ENCODE measurements around the gene CLEC4F. TPM values are rescaled to one million over a fixed set of nuclear protein-coding genes. Genes with fewer than 3 reads are reported as not detected.

Gene CLEC4F
- total RNA-seq, 1 donor from 2014 or later: not detected

DNA sequence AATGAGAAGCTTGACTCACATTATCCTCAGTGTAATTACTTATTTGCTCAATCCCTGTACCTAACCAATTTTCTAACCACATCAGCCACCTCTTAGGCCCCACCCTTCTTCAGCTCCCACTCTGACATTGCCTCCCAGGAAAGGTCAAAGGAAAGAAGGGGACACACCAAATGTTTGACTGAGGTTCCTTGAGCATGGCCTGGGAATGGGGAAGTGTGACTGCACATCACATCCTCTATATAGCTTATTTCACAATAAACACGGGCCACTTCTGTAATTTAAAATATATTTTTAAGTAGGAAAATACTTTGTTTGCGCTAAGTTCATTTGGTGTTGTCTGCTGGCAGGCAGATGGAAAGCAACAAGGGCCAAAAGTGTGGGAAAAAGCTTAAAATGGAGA lies 26.9 kb downstream of the CLEC4F start:
- H3K4me1 ChIP-seq (ENCODE audit: insufficient read depth, low read length): no peaks in the 10 kb centered on the region

DNA sequence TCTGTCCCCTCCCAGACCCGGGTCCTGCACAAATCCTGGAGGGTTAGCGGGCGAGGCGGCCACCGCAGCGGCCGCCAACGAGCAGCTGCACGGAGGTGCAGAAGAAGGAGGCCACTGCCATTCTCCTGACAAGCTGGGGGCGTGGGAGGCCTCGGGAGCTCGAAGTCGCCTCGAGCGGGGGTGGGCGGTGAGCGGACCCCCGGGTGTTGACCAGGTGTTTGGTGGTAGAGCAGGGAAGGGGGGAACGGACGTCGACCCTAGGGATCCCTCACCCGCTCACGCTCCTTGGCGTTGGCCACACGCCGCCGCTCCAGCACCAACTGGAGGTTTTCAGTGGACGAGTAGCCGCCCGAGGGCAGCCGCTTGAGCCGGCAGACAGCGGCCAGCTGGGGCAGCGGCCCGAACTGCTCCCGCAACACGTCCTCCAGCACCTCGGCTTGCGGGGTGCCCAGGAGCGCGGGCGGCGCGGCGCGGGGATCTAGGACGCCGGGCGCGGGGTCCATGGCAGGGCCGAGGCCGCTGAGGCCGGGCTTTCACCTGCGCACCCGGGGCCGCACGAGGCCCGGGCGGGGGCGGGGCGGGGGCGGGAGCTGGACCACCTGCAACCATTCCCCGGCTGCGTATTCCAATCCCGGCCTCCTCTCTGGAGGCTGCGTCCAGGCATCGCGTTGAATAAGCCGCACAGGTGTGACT lies 30.1 kb downstream of the CLEC4F start, which contains the start of gene FIGLA:
Gene FIGLA, minus strand, starts transcription at position 508 of the 693 bp plus-strand sequence. Its CDS starts 5 bp downstream, at position 503.
- Histone ChIP-seq H3K27ac (ENCODE audit: low read depth, low read length) (no peak within 1 kb of the TSS), H3K4me1 (ENCODE audit: insufficient read depth, low read length) (no peaks in the 10 kb centered on the region), H4K20me1 (ENCODE audit: insufficient read depth, low read length) (no peaks in the 10 kb centered on the region), H3K79me2 (ENCODE audit: insufficient read depth, low read length) (no peaks in the 10 kb centered on the region), H3K9ac (ENCODE audit: low read length) (no peak within 1 kb of the TSS), H3K27me3 (ENCODE audit: insufficient read depth, low read length) (peaks cover 69% of the 10 kb centered on the region), H3K4me3 (ENCODE audit: insufficient read depth, low read depth, low read length) (peak within 1 kb of the TSS; percentile 45), H2AFZ (ENCODE audit: low read depth, low read length) (peak within 1 kb of the TSS; percentile 41), H3K36me3 (ENCODE audit: insufficient read depth, low read length) (no peaks in the 10 kb centered on the region), H3K9me3 (ENCODE audit: insufficient read depth, low read depth, low read length) (no peaks in the 10 kb centered on the region), H3K4me2 (ENCODE audit: low read length) (peak within 1 kb of the TSS; percentile 77)
- peak within 1 kb of the TSS; percentile 74 for H3K4me3 Mint-ChIP-seq (ENCODE audit: unreplicated experiment)
- peaks cover 6% of the 10 kb centered on the region for H3K4me1 Mint-ChIP-seq (ENCODE audit: low read depth, unreplicated experiment)
- H3K27ac Mint-ChIP-seq (ENCODE audit: unreplicated experiment): peak within 1 kb of the TSS; percentile 44
- no peaks in the 10 kb centered on the region for H3K36me3 Mint-ChIP-seq (ENCODE audit: low read depth, unreplicated experiment)
- DNase-seq (ENCODE audit: low read depth) (no peak), FAIRE-seq (no peak)
- H3K9me3 Mint-ChIP-seq (ENCODE audit: unreplicated experiment): peaks cover 8% of the 10 kb centered on the region
- peaks cover 70% of the 10 kb centered on the region for H3K27me3 Mint-ChIP-seq (ENCODE audit: low read depth, unreplicated experiment)
- peak; percentile 95 for TF ChIP-seq EZH2 (IDR thresholded peaks at IDR 0.05; ENCODE audit: insufficient read depth, low read length)
- TF ChIP-seq, protein P1, sequence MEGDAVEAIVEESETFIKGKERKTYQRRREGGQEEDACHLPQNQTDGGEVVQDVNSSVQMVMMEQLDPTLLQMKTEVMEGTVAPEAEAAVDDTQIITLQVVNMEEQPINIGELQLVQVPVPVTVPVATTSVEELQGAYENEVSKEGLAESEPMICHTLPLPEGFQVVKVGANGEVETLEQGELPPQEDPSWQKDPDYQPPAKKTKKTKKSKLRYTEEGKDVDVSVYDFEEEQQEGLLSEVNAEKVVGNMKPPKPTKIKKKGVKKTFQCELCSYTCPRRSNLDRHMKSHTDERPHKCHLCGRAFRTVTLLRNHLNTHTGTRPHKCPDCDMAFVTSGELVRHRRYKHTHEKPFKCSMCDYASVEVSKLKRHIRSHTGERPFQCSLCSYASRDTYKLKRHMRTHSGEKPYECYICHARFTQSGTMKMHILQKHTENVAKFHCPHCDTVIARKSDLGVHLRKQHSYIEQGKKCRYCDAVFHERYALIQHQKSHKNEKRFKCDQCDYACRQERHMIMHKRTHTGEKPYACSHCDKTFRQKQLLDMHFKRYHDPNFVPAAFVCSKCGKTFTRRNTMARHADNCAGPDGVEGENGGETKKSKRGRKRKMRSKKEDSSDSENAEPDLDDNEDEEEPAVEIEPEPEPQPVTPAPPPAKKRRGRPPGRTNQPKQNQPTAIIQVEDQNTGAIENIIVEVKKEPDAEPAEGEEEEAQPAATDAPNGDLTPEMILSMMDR (IDR thresholded peaks at IDR 0.05; ENCODE audit: insufficient read depth, low read depth, low read length): no peak

More for the DNA sequence above, 26.9 kb downstream of the CLEC4F start:
- no peaks in the 10 kb centered on the region for H3K36me3 ChIP-seq (ENCODE audit: insufficient read depth, low read length)
- H4K20me1 ChIP-seq (ENCODE audit: insufficient read depth, low read length): no peaks in the 10 kb centered on the region
- H3K9ac ChIP-seq (ENCODE audit: low read length): no peak overlapping the region
- no peak overlapping the region for H3K4me3 ChIP-seq (ENCODE audit: insufficient read depth, low read depth, low read length)
- FAIRE-seq (no peak), DNase-seq (ENCODE audit: low read depth) (no peak)
- H3K27me3 ChIP-seq (ENCODE audit: insufficient read depth, low read length): peaks cover 65% of the 10 kb centered on the region
- no peak overlapping the region for H3K4me2 ChIP-seq (ENCODE audit: low read length)
- Mint-ChIP-seq H3K9me3 (ENCODE audit: unreplicated experiment) (peaks cover 11% of the 10 kb centered on the region), H3K36me3 (ENCODE audit: low read depth, unreplicated experiment) (no peaks in the 10 kb centered on the region), H3K27ac (ENCODE audit: unreplicated experiment) (no peak overlapping the region), H3K27me3 (ENCODE audit: low read depth, unreplicated experiment) (peaks cover 48% of the 10 kb centered on the region), H3K4me3 (ENCODE audit: unreplicated experiment) (no peak overlapping the region), H3K4me1 (ENCODE audit: low read depth, unreplicated experiment) (peaks cover 6% of the 10 kb centered on the region)
- H3K79me2 ChIP-seq (ENCODE audit: insufficient read depth, low read length): no peaks in the 10 kb centered on the region
- H2AFZ ChIP-seq (ENCODE audit: low read depth, low read length): no peak overlapping the region
- no peaks in the 10 kb centered on the region for H3K9me3 ChIP-seq (ENCODE audit: insufficient read depth, low read depth, low read length)
- no peak for TF ChIP-seq EZH2 (IDR thresholded peaks at IDR 0.05; ENCODE audit: insufficient read depth, low read length)
- TF ChIP-seq, protein P1 (IDR thresholded peaks at IDR 0.05; ENCODE audit: insufficient read depth, low read depth, low read length): no peak
- no peak overlapping the region for H3K27ac ChIP-seq (ENCODE audit: low read depth, low read length)

Measured in astrocyte (in vitro differentiated cells and primary cell).